NOMO-1 treated with dmso at 0.1 percent for 144 hours (cell line): ENCODE results near the gene CEP41.
A peak's percentile ranks its signal among the peaks of the same experiment; 100 is the strongest.

ENCODE experiments used
- DNase-seq: peaks from one replicate; lab custom pipeline; 2025; ENCODE audit not compliant: unreplicated experiment; lab: John Stamatoyannopoulos, UW

CEP41 gene

GRCh38 chr7:130440527-130441365 lies at the start of gene CEP41:
CEP41 (minus strand) TSS chr7:130441016; CDS start chr7:130440966, 50 bp downstream.
- peak; percentile 77 for DNase-seq

GRCh38 chr7:130490311-130490791 lies 49.5 kb upstream of the CEP41 start:
- DNase-seq, result no peak

- no peak for DNase-seq
Observed at GRCh38 chr7:130489140-130489983, 48.5 kb upstream of the CEP41 start.

- DNase-seq, result no peak
Observed at GRCh38 chr7:130488392-130489139, 47.8 kb upstream of the CEP41 start.

- DNase-seq, result no peak
Observed at GRCh38 chr7:130486954-130487436, 46.2 kb upstream of the CEP41 start.

- DNase-seq, result peak; percentile 30
Observed at GRCh38 chr7:130486114-130486953, 45.5 kb upstream of the CEP41 start.

DNA sequence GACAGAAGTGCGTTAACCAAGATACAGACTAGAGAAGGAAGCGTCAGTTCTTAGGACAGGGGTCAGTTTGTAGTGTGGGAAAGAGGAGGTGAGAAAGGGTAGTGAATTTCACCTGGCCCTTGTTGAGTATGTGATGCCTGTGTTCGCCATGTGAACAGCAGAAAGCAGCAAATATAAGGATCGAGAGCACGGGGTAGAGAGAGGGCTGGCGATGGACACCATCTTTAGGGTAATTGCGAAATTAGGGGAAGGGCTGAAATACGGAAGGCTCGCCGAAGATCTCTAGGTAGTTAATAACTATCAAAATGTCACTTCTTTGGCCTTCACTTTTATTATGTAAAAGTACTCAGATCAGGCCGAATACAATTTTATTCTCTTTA lies 44.9 kb upstream of the CEP41 start:
- no peak for DNase-seq

- no peak for DNase-seq
Observed at GRCh38 chr7:130483031-130483430, 42.2 kb upstream of the CEP41 start.

GRCh38 chr7:130481898-130482297 lies 41.1 kb upstream of the CEP41 start:
- DNase-seq, result no peak

- no peak for DNase-seq
Observed at GRCh38 chr7:130479716-130480400, 39.0 kb upstream of the CEP41 start.

GRCh38 chr7:130478991-130479390 lies 38.2 kb upstream of the CEP41 start:
- no peak for DNase-seq

DNA sequence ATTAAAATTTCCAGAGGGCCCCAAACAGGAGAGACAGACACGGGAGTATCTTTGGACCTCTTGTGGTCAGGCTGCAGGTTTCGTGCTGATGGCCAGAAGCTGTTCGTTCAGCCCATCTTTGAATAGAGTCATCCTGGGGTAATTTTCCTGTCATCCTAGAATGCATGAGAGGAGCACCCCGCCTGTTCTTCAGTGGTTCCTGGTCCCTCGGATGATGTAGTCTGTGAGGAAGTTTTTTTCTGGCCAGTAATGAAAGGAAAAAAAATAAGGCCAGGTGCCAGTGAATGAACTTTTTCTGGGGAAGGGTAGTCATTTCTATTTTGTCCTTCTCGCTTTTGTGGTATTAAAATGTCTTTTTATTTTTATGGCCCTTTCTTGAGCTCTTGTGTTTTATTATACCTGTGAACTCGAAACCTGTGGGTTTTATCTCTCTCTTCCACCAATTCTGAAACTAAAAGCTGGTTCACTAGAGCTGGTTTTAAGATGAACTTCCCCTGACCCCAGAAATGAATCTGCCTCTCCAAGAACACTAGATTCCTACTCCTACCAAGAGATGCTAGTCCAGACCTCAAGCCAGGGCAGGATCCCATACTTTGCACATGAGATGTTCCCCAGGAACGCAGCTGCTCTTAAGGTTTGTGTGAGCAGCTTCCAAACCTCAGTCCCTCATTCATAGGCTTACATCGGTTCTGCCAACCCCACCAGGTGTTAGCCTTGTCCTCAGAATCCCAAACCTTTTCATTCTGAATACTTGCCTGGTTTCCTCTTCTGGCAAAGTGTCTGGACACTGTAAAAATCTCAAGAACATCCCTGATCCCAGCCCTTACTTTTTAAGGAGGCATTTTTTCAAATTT lies 35.7 kb upstream of the CEP41 start:
- DNase-seq, result no peak

- no peak for DNase-seq
Observed at GRCh38 chr7:130475776-130476175, 35.0 kb upstream of the CEP41 start.

DNA sequence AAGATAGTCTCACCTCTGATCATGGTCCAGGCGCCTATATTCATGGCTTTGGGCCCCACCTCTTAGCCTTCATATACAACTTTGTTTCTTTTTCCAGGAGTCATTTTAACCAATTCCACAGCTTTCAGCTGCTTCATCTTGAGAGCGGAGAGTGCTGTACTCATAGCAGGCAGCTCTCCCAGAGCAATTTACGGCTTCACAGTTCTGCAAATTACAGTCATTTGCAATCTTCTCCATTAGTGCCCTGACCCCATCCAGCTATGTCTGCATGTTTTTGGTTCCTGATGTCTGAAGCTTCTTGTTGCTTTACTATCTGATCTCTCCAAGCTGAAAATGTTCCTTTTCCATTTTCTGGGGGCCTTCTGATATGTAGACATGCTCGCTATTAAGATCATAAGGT lies 33.1 kb upstream of the CEP41 start:
- no peak for DNase-seq

DNA sequence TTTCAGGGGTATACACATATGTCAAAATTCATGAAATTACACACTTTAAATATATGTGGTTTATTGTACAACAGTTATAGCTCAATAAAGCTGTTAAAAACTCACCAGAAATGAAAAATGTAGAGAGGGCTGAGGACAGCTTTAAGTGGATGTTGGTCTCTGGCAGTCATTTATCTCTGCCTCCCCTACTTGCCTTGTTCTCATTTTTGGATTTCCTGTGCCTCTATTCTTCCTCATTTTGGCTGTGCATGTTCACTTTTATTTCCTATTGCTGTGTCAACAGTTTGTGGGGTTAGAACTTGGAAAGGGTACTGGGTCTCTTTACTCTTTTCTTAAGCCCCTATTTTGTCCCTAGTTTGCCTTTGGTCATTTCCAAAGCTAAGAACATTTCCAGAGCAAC lies 32.5 kb upstream of the CEP41 start:
- DNase-seq, result no peak

DNA sequence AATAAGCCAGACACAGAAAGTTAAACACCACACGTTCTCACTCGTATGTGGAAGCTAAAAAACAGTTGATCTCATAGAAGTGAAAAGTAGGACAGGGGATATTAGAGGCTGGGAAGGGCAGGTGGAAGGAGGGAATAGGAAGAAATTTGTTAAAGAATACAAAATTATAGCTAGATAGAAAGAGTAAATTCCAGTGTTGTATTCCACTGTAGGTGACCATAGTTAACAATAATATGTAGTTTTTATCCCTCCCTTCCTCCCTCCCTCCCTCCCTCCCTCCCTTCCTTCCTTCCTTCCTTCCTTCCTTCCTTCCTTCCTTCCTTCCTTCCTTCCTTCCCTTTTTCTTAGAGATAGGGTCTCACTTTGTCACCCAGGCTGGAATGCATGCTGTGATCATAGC lies 31.2 kb upstream of the CEP41 start:
- DNase-seq, result no peak

- no peak for DNase-seq
Observed at GRCh38 chr7:130468612-130469011, 27.8 kb upstream of the CEP41 start.

DNA sequence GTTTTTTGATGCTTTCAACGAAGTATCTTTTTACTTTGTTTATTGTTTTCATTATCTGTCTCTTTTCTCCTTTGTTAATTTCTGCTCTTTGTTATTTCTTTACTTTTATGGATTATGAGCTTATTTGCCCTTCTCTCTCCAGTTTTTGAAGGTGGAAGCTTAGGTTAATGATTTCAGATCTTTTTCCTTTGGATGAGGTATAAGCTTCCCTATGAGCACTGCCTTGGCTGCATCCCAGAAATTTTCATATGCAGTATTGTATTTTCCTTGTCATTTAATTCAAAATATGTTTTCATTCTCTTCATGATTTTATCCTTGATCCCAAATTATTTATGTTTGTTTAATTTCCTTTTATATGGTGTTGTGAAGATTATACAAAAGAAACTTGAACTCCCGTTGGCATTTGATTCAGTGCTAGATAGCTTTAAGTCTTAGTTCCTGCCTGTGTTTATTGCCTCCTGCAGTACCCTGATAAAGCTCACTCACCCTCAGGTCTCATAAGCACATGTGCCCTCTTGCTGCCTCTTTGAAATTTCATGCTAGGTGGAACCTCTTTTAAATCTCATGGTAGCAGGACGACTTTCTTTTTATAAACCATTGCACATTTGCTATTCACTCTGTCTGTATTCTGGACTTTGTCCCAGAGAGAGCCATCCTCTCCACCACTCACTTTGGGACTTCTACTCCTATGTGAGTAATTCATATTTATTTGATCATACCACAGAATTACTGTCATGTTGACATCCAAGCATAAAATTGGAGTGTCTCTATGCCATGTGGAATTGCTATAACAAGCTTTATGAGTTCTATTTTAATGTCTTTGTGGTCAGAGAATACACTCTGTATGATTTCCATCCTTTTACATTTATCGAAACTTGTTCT lies 23.0 kb upstream of the CEP41 start:
- DNase-seq, result no peak
